HEK293 (cell line): ENCODE data around the gene LMCD1.

Source experiments
- CTCF ChIA-PET: fragments of 350-600 bp; formaldehyde crosslinking; extraction: SDS; loops from one replicate; lab custom pipeline; 2021; ENCODE audit warnings: antibody characterized with exemption; lab: Yijun Ruan, JAX
- POLR2A ChIA-PET: fragments of 300-600 bp; formaldehyde crosslinking; extraction: SDS; loops from one replicate; lab custom pipeline; 2020; ENCODE audit warnings: antibody characterized with exemption, inconsistent platforms; lab: Yijun Ruan, JAX
- H3K27ac ChIP-seq: fragments of 200-500 bp; sonication (Bioruptor generic); 2 replicates; pipeline ENCODE4 v1.5.1; 2014; ENCODE audit warnings: low read depth, low read length, control low read depth, inconsistent platforms; ENCODE audit errors: extremely low read depth
- H3K36me3 ChIP-seq, 2 experiments: fragments of 200-500 bp in 1 of 2; sonication (Bioruptor generic) in 1 of 2; 1 replicate in 1 of 2; 2 replicates in 1 of 2; pipeline ENCODE4 v1.5.1; 2014 to 2017; ENCODE audit warnings: inconsistent platforms in 2 of 2, low read length in 2 of 2; ENCODE audit not compliant: control insufficient read depth in 2 of 2, insufficient read depth in 1 of 2
- H3K4me1 ChIP-seq: fragments of 200-500 bp; sonication (Bioruptor generic); 2 replicates; pipeline ENCODE4 v1.5.1; 2014; ENCODE audit warnings: mild to moderate bottlenecking, low read length, inconsistent platforms; ENCODE audit not compliant: control insufficient read depth, insufficient read depth
- H3K4me3 ChIP-seq: 2 replicates; pipeline ENCODE4 v1.5.1; 2011; ENCODE audit warnings: low read depth, mild to moderate bottlenecking, control low read depth, low read length, moderate library complexity
- H3K9me3 ChIP-seq: fragments of 200-500 bp; sonication (Bioruptor generic); 2 replicates; pipeline ENCODE4 v1.5.1; 2014; ENCODE audit warnings: low read depth, low read length, inconsistent platforms; ENCODE audit not compliant: control insufficient read depth, insufficient read depth
- BCL11B ChIP-seq: fragments of 450-650 bp; formaldehyde crosslinking; IDR thresholded peaks from 2 replicates; pipeline ENCODE4 v1.5.1; 2016; ENCODE audit warnings: low read depth, missing biosample characterization, missing genetic modification characterization
- HIC1 ChIP-seq: fragments of 450-650 bp; formaldehyde crosslinking; IDR thresholded peaks from 2 replicates; pipeline ENCODE4 v1.5.1; 2016; ENCODE audit warnings: missing biosample characterization, missing genetic modification characterization
- OSR2 ChIP-seq: fragments of 450-650 bp; formaldehyde crosslinking; IDR thresholded peaks from 2 replicates; pipeline ENCODE4 v1.5.1; 2016; ENCODE audit warnings: missing biosample characterization, missing genetic modification characterization
- ZBTB10 ChIP-seq: fragments of 450-650 bp; formaldehyde crosslinking; IDR thresholded peaks from 2 replicates; pipeline ENCODE4 v1.5.1; 2016; ENCODE audit warnings: missing biosample characterization, missing genetic modification characterization
- ZBTB8A ChIP-seq: fragments of 450-650 bp; formaldehyde crosslinking; IDR thresholded peaks from 2 replicates; pipeline ENCODE4 v1.5.1; 2016; ENCODE audit warnings: missing biosample characterization, missing genetic modification characterization
- ZNF10 ChIP-seq: fragments of 450-650 bp; formaldehyde crosslinking; IDR thresholded peaks from 2 replicates; pipeline ENCODE4 v1.5.1; 2017; ENCODE audit warnings: missing biosample characterization, missing genetic modification characterization
- ZNF311 ChIP-seq: fragments of 450-650 bp; formaldehyde crosslinking; IDR thresholded peaks from 2 replicates; pipeline ENCODE4 v1.5.1; 2017; ENCODE audit warnings: missing biosample characterization, missing genetic modification characterization, borderline replicate concordance
- ZNF501 ChIP-seq: fragments of 450-650 bp; formaldehyde crosslinking; IDR thresholded peaks from 2 replicates; pipeline ENCODE4 v1.5.1; 2016; ENCODE audit warnings: missing biosample characterization, missing genetic modification characterization
- ZNF561 ChIP-seq: fragments of 450-650 bp; IDR thresholded peaks from 2 replicates; pipeline ENCODE4 v1.5.1; 2018; ENCODE audit warnings: missing biosample characterization, missing genetic modification characterization, borderline replicate concordance
- ZNF596 ChIP-seq: fragments of 450-650 bp; IDR thresholded peaks from 2 replicates; pipeline ENCODE4 v1.5.0; 2018; ENCODE audit warnings: missing biosample characterization, mild to moderate bottlenecking, missing genetic modification characterization, moderate library complexity
- ZNF660 ChIP-seq: fragments of 450-650 bp; IDR thresholded peaks from 2 replicates; pipeline ENCODE4 v1.5.1; 2018; ENCODE audit warnings: missing biosample characterization, mild to moderate bottlenecking, missing genetic modification characterization
- ZNF747 ChIP-seq: fragments of 450-650 bp; formaldehyde crosslinking; IDR thresholded peaks from 2 replicates; pipeline ENCODE4 v1.5.1; 2016; ENCODE audit warnings: missing biosample characterization, missing genetic modification characterization
- ZNF776 ChIP-seq: fragments of 450-650 bp; formaldehyde crosslinking; IDR thresholded peaks from 2 replicates; pipeline ENCODE4 v1.5.0; 2017; ENCODE audit warnings: missing biosample characterization, missing genetic modification characterization, borderline replicate concordance
- ZNF792 ChIP-seq: fragments of 450-650 bp; formaldehyde crosslinking; IDR thresholded peaks from 2 replicates; pipeline ENCODE4 v1.5.1; 2016; ENCODE audit warnings: missing biosample characterization, missing genetic modification characterization
- ZSCAN16 ChIP-seq: fragments of 450-650 bp; formaldehyde crosslinking; IDR thresholded peaks from 2 replicates; pipeline ENCODE4 v1.5.1; 2016; ENCODE audit warnings: missing biosample characterization, missing genetic modification characterization
- ZSCAN30 ChIP-seq: fragments of 450-650 bp; IDR thresholded peaks from 2 replicates; pipeline ENCODE4 v1.5.1; 2018; ENCODE audit warnings: missing biosample characterization, mild to moderate bottlenecking, missing genetic modification characterization, moderate library complexity
- TF ChIP-seq, protein P1 (sequence below): fragments of 450-650 bp; formaldehyde crosslinking; IDR thresholded peaks from 2 replicates; pipeline ENCODE4; 2016; ENCODE audit warnings: missing biosample characterization, missing genetic modification characterization

The LMCD1 gene

DNA sequence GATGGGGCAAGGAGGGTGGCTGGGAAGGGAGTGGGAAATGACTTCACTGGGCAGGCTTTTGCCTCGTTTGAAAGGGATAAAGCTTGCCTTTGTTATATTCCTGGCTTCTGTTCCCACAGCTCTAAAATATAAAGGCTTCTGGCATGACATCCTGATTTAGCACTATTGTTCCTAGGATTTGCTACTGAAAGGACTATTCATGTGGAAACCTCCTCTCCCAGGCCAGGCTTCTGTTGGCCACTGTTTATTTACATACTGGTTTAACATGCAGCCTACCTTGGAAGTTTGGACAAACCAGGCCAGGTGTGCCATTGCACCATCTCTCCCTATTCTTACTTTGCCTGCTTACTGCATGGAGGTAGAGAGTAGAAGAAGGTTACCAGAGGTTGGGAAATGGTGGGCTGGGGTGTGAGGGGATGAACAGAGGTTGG is 2.4 kb upstream of the LMCD1 start:
- ChIA-PET POLR2A (no interaction called here), CTCF (interaction anchor here (0.6 to 4.0 kb wide), 3 partner anchors 9 to 125 kb away, joined by 3 to 21 read pairs (median 3); no protein-coding TSS in a partner anchor)
- no peak overlapping the region for H3K27ac ChIP-seq
- no peak overlapping the region for H3K4me3 ChIP-seq
- TF ChIP-seq BCL11B (tag by site-specific recombination) (no peak), OSR2 (tag by site-specific recombination) (peak; percentile 44; the same call in 1 of the 2 replicates)
- peaks cover 20% of the 10 kb centered on the region for H3K4me1 ChIP-seq
- H3K9me3 ChIP-seq: no peaks in the 10 kb centered on the region
- no peaks in the 10 kb centered on the region for H3K36me3 ChIP-seq

GRCh38 chr3:8500319-8500988 is 1.2 kb upstream of the LMCD1 start:
- POLR2A ChIA-PET: interaction anchor here (1.3 to 2.0 kb wide), 2 partner anchors 10 to 17 kb away, joined by 12 to 18 read pairs; no protein-coding TSS in a partner anchor
- Histone ChIP-seq H3K36me3 (no peaks in the 10 kb centered on the region), H3K4me1 (peaks cover 33% of the 10 kb centered on the region), H3K9me3 (no peaks in the 10 kb centered on the region)
- TF ChIP-seq, protein P1, sequence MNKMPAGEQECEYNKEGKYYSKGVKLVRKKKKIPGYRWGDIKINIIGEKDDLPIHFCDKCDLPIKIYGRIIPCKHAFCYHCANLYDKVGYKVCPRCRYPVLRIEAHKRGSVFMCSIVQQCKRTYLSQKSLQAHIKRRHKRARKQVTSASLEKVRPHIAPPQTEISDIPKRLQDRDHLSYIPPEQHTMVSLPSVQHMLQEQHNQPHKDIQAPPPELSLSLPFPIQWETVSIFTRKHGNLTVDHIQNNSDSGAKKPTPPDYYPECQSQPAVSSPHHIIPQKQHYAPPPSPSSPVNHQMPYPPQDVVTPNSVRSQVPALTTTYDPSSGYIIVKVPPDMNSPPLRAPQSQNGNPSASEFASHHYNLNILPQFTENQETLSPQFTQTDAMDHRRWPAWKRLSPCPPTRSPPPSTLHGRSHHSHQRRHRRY (tag by site-specific recombination): no peak
- TF ChIP-seq ZNF792 (tag by site-specific recombination) (no peak), ZNF501 (no peak), ZSCAN30 (no peak), ZBTB8A (tag by site-specific recombination) (no peak), ZNF561 (tag by site-specific recombination) (no peak), ZNF10 (no peak), ZSCAN16 (tag by site-specific recombination) (no peak), ZNF776 (tag by site-specific recombination) (no peak), ZBTB10 (tag by site-specific recombination) (no peak), ZNF747 (tag by site-specific recombination) (no peak), HIC1 (no peak)
- TF ChIP-seq, all 188 proteins: peak for 0
- Histone ChIP-seq H3K4me3 (no peak overlapping the region), H3K27ac (no peak overlapping the region)
- CTCF ChIA-PET: interaction anchor here (1.7 to 4.0 kb wide), 2 partner anchors 10 to 58 kb away, joined by 8 to 21 read pairs; no protein-coding TSS in a partner anchor

- TF ChIP-seq ZNF596 (tag by site-specific recombination) (no peak), ZNF660 (tag by site-specific recombination) (no peak), ZNF311 (tag by site-specific recombination) (no peak)
- peak overlapping the region; percentile 38 for H3K4me3 ChIP-seq
- no peaks in the 10 kb centered on the region for H3K36me3 ChIP-seq
- no peaks in the 10 kb centered on the region for H3K9me3 ChIP-seq
- H3K4me1 ChIP-seq: peaks cover 38% of the 10 kb centered on the region
- ChIA-PET POLR2A (interaction anchor here (0.7 to 2.0 kb wide), 9 partner anchors 11 to 239 kb away, joined by 3 to 18 read pairs (median 5); no protein-coding TSS in a partner anchor), CTCF (interaction anchor here (1.0 to 4.0 kb wide), 3 partner anchors 10 to 59 kb away, joined by 3 to 21 read pairs (median 8); no protein-coding TSS in a partner anchor)
- peak overlapping the region; percentile 59 for H3K27ac ChIP-seq
These were observed 643 bp upstream of the LMCD1 start for GRCh38 chr3:8500989-8501370.
